ENCODE data around the gene SERPING1. TPM values are rescaled to one million over a fixed set of nuclear protein-coding genes. Genes with fewer than 3 reads are reported as not detected.

The SERPING1 gene
- total and polyA plus RNA-seq, 2 donors (not counting 1 experiment from before 2014, with no cell fraction given) = not detected

DNA sequence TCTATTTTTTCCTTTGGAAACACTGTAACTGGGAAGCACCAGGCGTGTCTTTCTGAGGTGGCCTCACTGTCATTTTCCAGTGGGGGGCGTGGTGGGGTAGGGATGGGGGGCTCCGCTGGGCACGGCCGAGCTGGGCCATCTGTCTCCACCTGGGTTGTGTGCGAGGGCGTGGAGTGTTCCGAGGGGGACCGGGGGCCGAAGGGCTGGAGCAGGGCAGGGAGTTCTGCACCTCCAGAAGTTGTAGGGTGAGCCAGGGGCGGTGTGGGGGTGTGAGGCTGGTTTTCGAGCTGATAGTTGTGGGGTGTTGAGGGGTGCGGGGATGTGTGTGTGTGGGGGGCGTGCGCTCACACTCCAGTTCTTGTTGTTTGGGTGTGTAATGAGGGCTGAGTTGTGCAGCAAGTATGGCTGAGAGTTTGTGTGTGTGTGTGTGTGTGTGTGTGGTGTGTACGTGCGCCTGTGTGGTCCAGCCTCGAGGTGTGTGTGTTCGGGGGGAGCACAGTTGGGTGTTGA lies 41.4 kb downstream of the SERPING1 start:
- H3K36me3 ChIP-seq (replicated peaks in 1 of 2; ENCODE audit: control extremely low read depth in 1 of 2, control insufficient read depth in 1 of 2, extremely low read depth in 1 of 2, insufficient read depth in 2 of 2, low read length in 1 of 2) = no peaks in the 10 kb centered on the region
- 2% methylated on average over 15 of the region's 19 CpGs for WGBS (ENCODE audit: insufficient coverage)
- intact Hi-C loops (cut with micrococcal nuclease) = no loop called here
- TF ChIP-seq EZH2 (IDR thresholded peaks at IDR 0.05; ENCODE audit: borderline replicate concordance, insufficient read depth, low read depth, low read length, poor library complexity, severe bottlenecking) (no peak), CTCF (IDR thresholded peaks at IDR 0.05) (no peak)
- ATAC-seq (ENCODE audit: low read depth) = peak; percentile 39
- H3K79me2 ChIP-seq (ENCODE audit: control insufficient read depth, insufficient read depth, low read length) = no peaks in the 10 kb centered on the region
- peak overlapping the region; percentile 96 for H2AFZ ChIP-seq (ENCODE audit: insufficient read depth, low read depth, low read length, poor library complexity, severe bottlenecking)
- peaks cover 0 to 50% (median 14%) of the 10 kb centered on the region in 4 experiments for H3K27me3 ChIP-seq (replicated peaks in 1 of 4; ENCODE audit: control extremely low read depth in 1 of 4, control insufficient read depth in 3 of 4, insufficient read depth in 4 of 4, low read length in 3 of 4)
- peak; percentile 41 for DNase-seq
- peak overlapping the region; percentile 89 for H3K4me3 Mint-ChIP-seq
- peaks cover 21% of the 10 kb centered on the region for H3K4me1 Mint-ChIP-seq
- peak overlapping the region; percentile 76 for H3K9ac ChIP-seq (ENCODE audit: low read length)
- ChIA-PET CTCF (interaction anchor here (0.7 to 8.3 kb wide), 7 partner anchors 9 to 341 kb away, joined by 3 to 94 read pairs (median 68); partner anchors contain the start of gene UBE2L6), POLR2A (interaction anchor here (0.7 kb wide), 1 partner anchor 10 kb away, joined by 5 read pairs; no protein-coding TSS in a partner anchor)
- H4K20me1 ChIP-seq (ENCODE audit: control insufficient read depth, insufficient read depth, low read length, poor library complexity, severe bottlenecking) = no peaks in the 10 kb centered on the region
- peaks cover 0 to 3% (median 0%) of the 10 kb centered on the region in 3 donors for H3K9me3 ChIP-seq (ENCODE audit: control extremely low read depth in 1 of 3, control insufficient read depth in 2 of 3, insufficient read depth in 1 of 3, low read length in 2 of 3)
- H3K4me1 ChIP-seq (ENCODE audit: control insufficient read depth in 2 of 2, insufficient read depth in 2 of 2, low read length in 2 of 2) = peaks cover 20 to 24% of the 10 kb centered on the region in 2 donors
- peaks cover 56% of the 10 kb centered on the region for H3K27me3 Mint-ChIP-seq
- no peaks in the 10 kb centered on the region for H3K9me3 Mint-ChIP-seq (ENCODE audit: insufficient read depth)
- H3K4me2 ChIP-seq (replicated peaks; ENCODE audit: low read depth, low read length, poor library complexity, severe bottlenecking) = peak overlapping the region; percentile 99
- no peak overlapping the region for H3K27ac ChIP-seq (ENCODE audit: low read length in 2 of 2)
- H3K4me3 ChIP-seq (ENCODE audit: control extremely low read depth in 1 of 5, extremely low read depth in 1 of 5, insufficient read depth in 1 of 5, low read depth in 2 of 5, low read length in 4 of 5) = peak overlapping the region; percentile 52 to 81 (median 67)
- peak overlapping the region; percentile 53 for H3K27ac Mint-ChIP-seq
